ENCODE results near the gene ERICH6B. TPM values are rescaled to one million over a fixed set of nuclear protein-coding genes. Genes with fewer than 3 reads are reported as not detected.

ERICH6B gene
- total RNA-seq, 1 experiment from 2014 or later, result not detected

GRCh38 chr13:45602183-45603170 lies 13.1 kb downstream of the ERICH6B start:
- DNase-seq (ENCODE audit: low read depth), result no peak

- no peak for DNase-seq (ENCODE audit: low read depth)
Measured at GRCh38 chr13:45601680-45602079, 13.9 kb downstream of the ERICH6B start.

- no peak for DNase-seq (ENCODE audit: low read depth)
Measured at GRCh38 chr13:45598597-45598996, 16.9 kb downstream of the ERICH6B start.

- no peak for DNase-seq (ENCODE audit: low read depth)
Measured at GRCh38 chr13:45596800-45597475, 18.6 kb downstream of the ERICH6B start.

GRCh38 chr13:45595965-45596364 lies 19.6 kb downstream of the ERICH6B start:
- DNase-seq (ENCODE audit: low read depth), result peak; percentile 6

- no peak for DNase-seq (ENCODE audit: low read depth)
Measured at GRCh38 chr13:45594764-45595163, 20.8 kb downstream of the ERICH6B start.

- DNase-seq (ENCODE audit: low read depth), result no peak
Measured at GRCh38 chr13:45594227-45594626, 21.3 kb downstream of the ERICH6B start.

- DNase-seq (ENCODE audit: low read depth), result no peak
Measured at GRCh38 chr13:45592758-45593157, 22.8 kb downstream of the ERICH6B start.

GRCh38 chr13:45590066-45590465 lies 25.5 kb downstream of the ERICH6B start:
- DNase-seq (ENCODE audit: low read depth), result no peak

GRCh38 chr13:45587897-45588296 lies 27.6 kb downstream of the ERICH6B start:
- no peak for DNase-seq (ENCODE audit: low read depth)

GRCh38 chr13:45584816-45585215 lies 30.7 kb downstream of the ERICH6B start:
- peak; percentile 6 for DNase-seq (ENCODE audit: low read depth)

- no peak for DNase-seq (ENCODE audit: low read depth)
Measured at GRCh38 chr13:45582408-45583076, 33.0 kb downstream of the ERICH6B start.

GRCh38 chr13:45576466-45576865 lies 39.1 kb downstream of the ERICH6B start:
- no peak for DNase-seq (ENCODE audit: low read depth)

GRCh38 chr13:45575830-45576180 lies 39.7 kb downstream of the ERICH6B start:
- no peak for DNase-seq (ENCODE audit: low read depth)

GRCh38 chr13:45575146-45575829 lies 40.3 kb downstream of the ERICH6B start:
- DNase-seq (ENCODE audit: low read depth), result peak; percentile 18

- no peak for DNase-seq (ENCODE audit: low read depth)
Measured at GRCh38 chr13:45565331-45565730, 50.2 kb downstream of the ERICH6B start.

GRCh38 chr13:45564133-45564776 lies 51.3 kb downstream of the ERICH6B start:
- DNase-seq (ENCODE audit: low read depth), result peak; percentile 74

GRCh38 chr13:45554604-45555109 lies 60.9 kb downstream of the ERICH6B start:
- no peak for DNase-seq (ENCODE audit: low read depth)

- peak; percentile 20 for DNase-seq (ENCODE audit: low read depth)
Measured at GRCh38 chr13:45548281-45548680, 67.3 kb downstream of the ERICH6B start.

GRCh38 chr13:45546410-45546765 lies 69.2 kb downstream of the ERICH6B start:
- DNase-seq (ENCODE audit: low read depth), result no peak
